Endometrial microvascular endothelial cells (primary cell): Measurements from ENCODE around the gene KCNB1. TPM values are rescaled to one million over a fixed set of nuclear protein-coding genes. Genes with fewer than 3 reads are reported as not detected.
"Not testable (repeated sequence)": the region's sequence is repeated elsewhere in the genome, so short reads cannot be mapped to it uniquely, and the experiment has no call there.

ENCODE experiments used
- in situ Hi-C: cut with HindIII; loops from 2 replicates; pipeline ENCODE4 v1.10.0; 2017; ENCODE audit warnings: low sequenced_read_pairs, low pct_unique_long_range_greater_than_20kb; ENCODE audit errors: inconsistent ontology term
- total RNA-seq: library from RNA; depleted of rRNA; stranded (reverse); fragments of >200 nt; gene quantifications from one replicate; pipeline ENCODE4 v1.2.3, GENCODE V29; 2015; ENCODE audit errors: inconsistent ontology term

The KCNB1 gene
- total RNA-seq, 1 donor from 2014 or later, result not detected

GRCh38 chr20:49418809-49419208, 63.7 kb downstream of the KCNB1 start:
- in situ Hi-C loops, result no loop called here

- in situ Hi-C loops, result no loop called here
Observed at GRCh38 chr20:49417843-49418555, 64.5 kb downstream of the KCNB1 start.

GRCh38 chr20:49415668-49416044, 66.8 kb downstream of the KCNB1 start:
- in situ Hi-C loops, result no loop called here

GRCh38 chr20:49415005-49415667, 67.3 kb downstream of the KCNB1 start:
- in situ Hi-C loops, result no loop called here

GRCh38 chr20:49413677-49414076, 68.8 kb downstream of the KCNB1 start:
- in situ Hi-C loops, result no loop called here

GRCh38 chr20:49412953-49413352, 69.5 kb downstream of the KCNB1 start:
- in situ Hi-C loops, result no loop called here

- in situ Hi-C loops, result no loop called here
Observed at GRCh38 chr20:49412254-49412653, 70.2 kb downstream of the KCNB1 start.

GRCh38 chr20:49411221-49411925, 71.1 kb downstream of the KCNB1 start:
- in situ Hi-C loops, result no loop called here

- in situ Hi-C loops, result not testable (repeated sequence)
Observed at GRCh38 chr20:49409975-49410621, 72.4 kb downstream of the KCNB1 start.

GRCh38 chr20:49409302-49409974, 73.0 kb downstream of the KCNB1 start:
- in situ Hi-C loops, result no loop called here

GRCh38 chr20:49408509-49409104, 73.9 kb downstream of the KCNB1 start:
- in situ Hi-C loops, result no loop called here

GRCh38 chr20:49406666-49407065, 75.8 kb downstream of the KCNB1 start:
- in situ Hi-C loops, result no loop called here

GRCh38 chr20:49405696-49406095, 76.8 kb downstream of the KCNB1 start:
- in situ Hi-C loops, result no loop called here

GRCh38 chr20:49405062-49405683, 77.3 kb downstream of the KCNB1 start:
- in situ Hi-C loops, result no loop called here

- in situ Hi-C loops, result no loop called here
Observed at GRCh38 chr20:49404461-49404860, 78.0 kb downstream of the KCNB1 start.

GRCh38 chr20:49403911-49404310, 78.6 kb downstream of the KCNB1 start:
- in situ Hi-C loops, result no loop called here

- in situ Hi-C loops, result no loop called here
Observed at GRCh38 chr20:49403012-49403411, 79.5 kb downstream of the KCNB1 start.

GRCh38 chr20:49400904-49401303, 81.6 kb downstream of the KCNB1 start:
- in situ Hi-C loops, result no loop called here
